GM23248 (cell line): ENCODE data around the gene CLEC4G.

Experiments used
- EZH2 ChIP-seq: fragments of 200-600 bp; sonication (generic); IDR thresholded peaks from 2 replicates; pipeline ENCODE4 v1.6.1; 2018; ENCODE audit warnings: antibody characterized with exemption, mild to moderate bottlenecking; ENCODE audit not compliant: insufficient read depth, poor library complexity, severe bottlenecking
- EZH2phosphoT487 ChIP-seq: fragments of 200-600 bp; sonication (generic); IDR thresholded peaks from 2 replicates; pipeline ENCODE4 v1.6.1; 2018; ENCODE audit warnings: antibody characterized with exemption, moderate library complexity, mild to moderate bottlenecking, low read depth; ENCODE audit not compliant: insufficient read depth

- TF ChIP-seq EZH2 (no peak), EZH2phosphoT487 (no peak)
Observed at GRCh38 chr19:7734220-7735203, 2.6 kb upstream of the CLEC4G start.
